ENCODE results near the gene EPHA2. TPM values are rescaled to one million over a fixed set of nuclear protein-coding genes. Genes with fewer than 3 reads are reported as not detected.

The EPHA2 gene
- total and polyA plus RNA-seq, 3 donors from 2014 or later = 5.1 to 14.1 (median 5.7) TPM

DNA sequence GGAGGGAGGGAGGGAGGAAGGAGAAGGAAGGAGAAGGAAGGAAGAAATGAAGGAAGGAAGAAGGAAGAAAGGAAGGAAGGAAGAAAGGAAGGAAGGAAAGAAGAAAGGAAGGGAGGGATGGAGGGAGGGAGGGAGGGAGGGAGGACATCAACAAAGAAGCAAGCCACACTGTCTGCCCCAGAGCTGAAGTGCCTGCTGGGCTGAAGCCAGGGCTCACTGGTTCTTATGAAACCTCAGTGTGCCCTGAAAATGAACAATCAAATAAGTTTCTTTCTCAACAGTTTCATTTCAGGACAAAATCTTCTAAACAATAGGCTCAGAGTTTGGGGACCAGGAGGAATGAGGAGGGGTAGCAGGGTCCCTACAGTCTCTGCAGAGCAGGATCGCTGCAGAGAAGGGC is 35.4 kb upstream of the EPHA2 start:
- intact Hi-C loops (cut with DNase I; ENCODE audit: low total_unique reads) = no loop called here
- TF ChIP-seq POLR2A (IDR thresholded peaks at IDR 0.05) = no peak
- TF ChIP-seq, protein P1, sequence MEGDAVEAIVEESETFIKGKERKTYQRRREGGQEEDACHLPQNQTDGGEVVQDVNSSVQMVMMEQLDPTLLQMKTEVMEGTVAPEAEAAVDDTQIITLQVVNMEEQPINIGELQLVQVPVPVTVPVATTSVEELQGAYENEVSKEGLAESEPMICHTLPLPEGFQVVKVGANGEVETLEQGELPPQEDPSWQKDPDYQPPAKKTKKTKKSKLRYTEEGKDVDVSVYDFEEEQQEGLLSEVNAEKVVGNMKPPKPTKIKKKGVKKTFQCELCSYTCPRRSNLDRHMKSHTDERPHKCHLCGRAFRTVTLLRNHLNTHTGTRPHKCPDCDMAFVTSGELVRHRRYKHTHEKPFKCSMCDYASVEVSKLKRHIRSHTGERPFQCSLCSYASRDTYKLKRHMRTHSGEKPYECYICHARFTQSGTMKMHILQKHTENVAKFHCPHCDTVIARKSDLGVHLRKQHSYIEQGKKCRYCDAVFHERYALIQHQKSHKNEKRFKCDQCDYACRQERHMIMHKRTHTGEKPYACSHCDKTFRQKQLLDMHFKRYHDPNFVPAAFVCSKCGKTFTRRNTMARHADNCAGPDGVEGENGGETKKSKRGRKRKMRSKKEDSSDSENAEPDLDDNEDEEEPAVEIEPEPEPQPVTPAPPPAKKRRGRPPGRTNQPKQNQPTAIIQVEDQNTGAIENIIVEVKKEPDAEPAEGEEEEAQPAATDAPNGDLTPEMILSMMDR (IDR thresholded peaks at IDR 0.05) = no peak

DNA sequence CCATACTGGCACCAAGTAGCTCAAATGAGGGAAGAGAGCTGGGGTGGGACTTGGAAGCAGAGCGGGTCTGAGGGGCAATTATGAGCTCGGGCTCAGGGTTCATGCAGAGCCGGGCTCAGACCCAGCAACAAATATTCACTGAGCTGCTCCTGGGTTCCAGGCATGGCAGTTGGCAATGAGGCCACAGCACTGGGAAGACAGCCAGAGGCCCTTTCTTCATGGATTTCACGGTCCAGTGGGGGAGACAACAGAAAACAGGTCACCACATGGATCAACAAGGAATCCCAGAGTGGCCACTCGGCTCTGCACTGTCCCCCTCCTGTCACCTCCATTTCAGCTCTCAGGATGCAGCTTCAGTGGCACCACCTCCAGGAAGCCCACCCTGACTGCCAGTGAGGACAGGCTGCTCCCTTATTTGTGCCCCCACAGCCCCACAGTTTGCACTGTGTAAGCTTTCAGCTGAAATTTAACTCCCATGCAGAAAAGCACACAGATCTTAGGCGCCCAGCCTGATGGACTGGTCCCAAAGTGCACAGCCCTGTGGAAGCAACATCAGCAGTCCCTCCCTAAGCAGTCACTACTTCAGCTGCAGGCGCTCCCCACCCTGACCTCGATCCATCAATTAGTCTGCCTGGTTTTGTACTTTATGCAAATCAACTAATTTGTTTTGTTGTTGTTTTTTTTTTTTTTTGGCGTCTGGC is 34.2 kb upstream of the EPHA2 start:
- no peaks in the 10 kb centered on the region for H3K9me3 ChIP-seq
- no peaks in the 10 kb centered on the region for H3K4me1 ChIP-seq
- TF ChIP-seq POLR2A (IDR thresholded peaks at IDR 0.05) = no peak
- intact Hi-C loops (cut with DNase I; ENCODE audit: low total_unique reads) = loop anchor here (2.0 kb wide), 1 partner anchor 111 kb away; no protein-coding TSS in a partner anchor
- DNase-seq = peak; percentile 57
- H3K27me3 ChIP-seq = no peaks in the 10 kb centered on the region
- no peak overlapping the region for H3K27ac ChIP-seq
- 62 to 77% methylated on average over 5 to 9 of the region's 9 CpGs for WGBS, 2 donors
- no peaks in the 10 kb centered on the region for H3K36me3 ChIP-seq (ENCODE audit: low read depth, missing control alignments)
- H3K4me3 ChIP-seq = no peak overlapping the region

More for the DNA sequence above, 35.4 kb upstream of the EPHA2 start:
- WGBS, 2 donors = 76 to 92% methylated on average over 1 of the region's 1 CpG
- Histone ChIP-seq H3K36me3 (ENCODE audit: low read depth, missing control alignments) (no peaks in the 10 kb centered on the region), H3K9me3 (no peaks in the 10 kb centered on the region), H3K4me3 (no peak overlapping the region), H3K4me1 (no peaks in the 10 kb centered on the region), H3K27me3 (no peaks in the 10 kb centered on the region), H3K27ac (no peak overlapping the region)
- DNase-seq = no peak

DNA sequence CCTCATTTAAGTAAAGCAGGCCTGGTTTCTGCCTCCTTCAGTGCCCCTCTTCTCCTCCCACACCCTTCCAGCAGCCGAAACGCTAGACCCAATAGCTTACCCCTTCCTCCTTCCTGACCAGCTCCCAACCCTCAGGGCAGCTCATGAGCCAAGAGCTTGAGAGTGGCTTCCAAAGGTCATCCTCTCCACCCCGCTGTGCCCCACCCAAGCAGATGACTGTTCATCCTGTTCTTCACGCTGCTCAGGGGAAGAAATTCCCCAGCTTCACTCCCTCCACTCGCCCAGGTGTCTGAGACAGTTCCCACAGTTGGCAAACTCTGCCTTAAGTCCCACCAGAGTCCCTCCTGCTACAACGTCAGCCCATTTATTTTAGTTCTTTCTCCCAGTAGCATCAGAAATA is 33.1 kb upstream of the EPHA2 start:
- intact Hi-C loops (cut with DNase I; ENCODE audit: low total_unique reads) = loop anchor here (2.0 kb wide), 1 partner anchor 110 kb away; no protein-coding TSS in a partner anchor

DNA sequence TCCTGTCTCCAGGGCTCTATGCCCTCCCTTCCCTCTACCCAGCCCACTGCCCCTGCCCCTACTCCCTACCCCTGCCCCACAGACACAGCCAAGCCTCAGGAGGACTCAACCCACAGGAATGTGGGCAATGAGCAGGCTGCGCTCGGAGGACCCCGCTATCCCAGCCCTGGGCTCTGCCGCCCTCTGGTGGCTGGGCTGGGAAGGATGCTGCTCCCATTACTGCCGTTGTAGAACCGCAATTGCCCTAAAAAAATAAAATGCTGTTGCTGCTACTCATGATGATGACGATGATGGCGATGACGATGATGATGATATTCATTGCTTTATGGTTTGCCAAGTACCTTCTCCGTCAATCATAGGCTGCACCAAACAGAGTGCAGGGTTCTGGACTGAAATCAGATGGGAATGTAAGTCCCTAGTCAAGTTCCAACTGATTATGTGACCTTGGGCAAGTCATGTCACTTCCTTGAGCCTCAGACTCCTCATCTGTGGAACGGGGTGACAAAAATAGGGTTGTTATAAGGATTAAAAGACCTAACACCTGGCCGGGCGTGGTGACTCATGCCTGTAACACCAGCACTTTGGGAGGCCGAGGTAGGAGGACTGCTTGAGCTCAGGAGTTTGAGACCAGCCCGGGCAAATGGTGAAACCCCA is 32.0 kb upstream of the EPHA2 start:
- intact Hi-C loops (cut with DNase I; ENCODE audit: low total_unique reads) = loop anchor here (2.0 kb wide), 1 partner anchor 109 kb away; no protein-coding TSS in a partner anchor
- H3K27ac ChIP-seq = no peak overlapping the region
- 34 to 37% methylated on average over 15 of the region's 15 CpGs for WGBS, 2 donors

More for the DNA sequence above, 33.1 kb upstream of the EPHA2 start:
- H3K4me1 ChIP-seq = no peaks in the 10 kb centered on the region
- 50 to 56% methylated on average over 6 of the region's 6 CpGs for WGBS, 2 donors
- H3K4me3 ChIP-seq = no peak overlapping the region
- H3K36me3 ChIP-seq (ENCODE audit: low read depth, missing control alignments) = no peaks in the 10 kb centered on the region
- no peaks in the 10 kb centered on the region for H3K27me3 ChIP-seq
- H3K9me3 ChIP-seq = no peaks in the 10 kb centered on the region
- no peak for TF ChIP-seq POLR2A (IDR thresholded peaks at IDR 0.05)
- TF ChIP-seq, protein P1 (IDR thresholded peaks at IDR 0.05) = no peak
- H3K27ac ChIP-seq = peak overlapping the region in 1 of 2 donors; percentile 4
- DNase-seq = no peak

More for the DNA sequence above, 32.0 kb upstream of the EPHA2 start:
- DNase-seq = peak; percentile 83
- no peak overlapping the region for H3K4me3 ChIP-seq
- no peaks in the 10 kb centered on the region for H3K4me1 ChIP-seq
- no peaks in the 10 kb centered on the region for H3K36me3 ChIP-seq (ENCODE audit: low read depth, missing control alignments)
- TF ChIP-seq, protein P1 (IDR thresholded peaks at IDR 0.05) = peak; percentile 94 to 96 (median 96)
- no peak for TF ChIP-seq POLR2A (IDR thresholded peaks at IDR 0.05)
- H3K9me3 ChIP-seq = no peaks in the 10 kb centered on the region
- H3K27me3 ChIP-seq = no peaks in the 10 kb centered on the region

Measured in testis (tissue), 3 donors.